Measurements from ENCODE around the gene KRT3.

The KRT3 gene

GRCh38 chr12:52742196-52742580 lies 53.7 kb downstream of the KRT3 start:
- ChIA-PET POLR2A (no interaction called here), CTCF (interaction anchor here (0.7 kb wide), 1 partner anchor 520 kb away, joined by 3 read pairs; no protein-coding TSS in a partner anchor)
- H3K4me1 ChIP-seq (ENCODE audit: control insufficient read depth, insufficient read depth, low read length): 0 out of 2 replicates have a peak, but pooled peaks cover 4% of the 10 kb centered on the region

DNA sequence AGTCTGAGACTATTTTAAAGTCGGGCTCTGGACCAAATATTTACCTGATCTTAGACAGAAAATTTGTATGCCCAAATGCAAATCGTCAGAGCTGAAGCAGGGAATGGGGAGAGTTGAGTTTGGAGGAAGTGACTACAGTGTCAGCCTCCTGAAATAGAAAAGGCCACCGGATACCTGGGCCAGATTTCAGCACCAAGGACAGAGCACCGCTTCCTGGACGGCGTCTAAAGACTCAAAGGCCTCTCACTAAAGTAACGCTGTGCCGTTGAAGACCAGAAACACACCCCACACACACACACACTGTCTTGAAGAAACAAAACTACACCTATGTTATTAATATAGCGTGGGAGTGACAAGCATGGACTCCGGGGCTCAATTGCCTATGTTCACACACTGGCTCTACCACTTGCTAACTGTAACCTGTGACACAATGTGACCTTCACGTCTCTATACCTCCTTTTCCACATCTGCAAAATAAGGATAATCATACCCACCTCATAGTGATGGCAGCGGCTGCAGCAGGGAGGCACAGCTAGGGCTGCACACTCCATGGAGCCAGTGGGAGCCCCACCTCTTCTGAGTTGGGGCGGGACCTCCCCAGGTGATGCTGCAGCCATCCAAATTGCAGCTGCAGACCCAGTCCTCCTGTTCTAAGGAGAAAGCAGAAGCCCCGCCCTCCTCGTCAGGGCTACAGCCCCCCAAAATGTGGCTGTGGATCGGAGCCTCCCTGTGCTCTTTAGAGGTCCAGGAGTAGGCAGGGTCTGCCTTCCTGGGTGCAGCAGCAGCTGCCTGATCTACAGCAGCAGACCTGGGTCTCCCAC lies 54.3 kb downstream of the KRT3 start:
- CTCF ChIA-PET: interaction anchor here (0.7 kb wide), 2 partner anchors 12 to 520 kb away, joined by 3 to 5 read pairs; no protein-coding TSS in a partner anchor

More at GRCh38 chr12:52742196-52742580, 53.7 kb downstream of the KRT3 start:
- no peak overlapping the region for H3K4me3 ChIP-seq (ENCODE audit: low read depth, low read length)
- TF ChIP-seq PRDM6 (tag by site-specific recombination; IDR thresholded peaks at IDR 0.05) (no peak), ZNF843 (tag by site-specific recombination; IDR thresholded peaks at IDR 0.05) (no peak)
- TF ChIP-seq, protein P1, sequence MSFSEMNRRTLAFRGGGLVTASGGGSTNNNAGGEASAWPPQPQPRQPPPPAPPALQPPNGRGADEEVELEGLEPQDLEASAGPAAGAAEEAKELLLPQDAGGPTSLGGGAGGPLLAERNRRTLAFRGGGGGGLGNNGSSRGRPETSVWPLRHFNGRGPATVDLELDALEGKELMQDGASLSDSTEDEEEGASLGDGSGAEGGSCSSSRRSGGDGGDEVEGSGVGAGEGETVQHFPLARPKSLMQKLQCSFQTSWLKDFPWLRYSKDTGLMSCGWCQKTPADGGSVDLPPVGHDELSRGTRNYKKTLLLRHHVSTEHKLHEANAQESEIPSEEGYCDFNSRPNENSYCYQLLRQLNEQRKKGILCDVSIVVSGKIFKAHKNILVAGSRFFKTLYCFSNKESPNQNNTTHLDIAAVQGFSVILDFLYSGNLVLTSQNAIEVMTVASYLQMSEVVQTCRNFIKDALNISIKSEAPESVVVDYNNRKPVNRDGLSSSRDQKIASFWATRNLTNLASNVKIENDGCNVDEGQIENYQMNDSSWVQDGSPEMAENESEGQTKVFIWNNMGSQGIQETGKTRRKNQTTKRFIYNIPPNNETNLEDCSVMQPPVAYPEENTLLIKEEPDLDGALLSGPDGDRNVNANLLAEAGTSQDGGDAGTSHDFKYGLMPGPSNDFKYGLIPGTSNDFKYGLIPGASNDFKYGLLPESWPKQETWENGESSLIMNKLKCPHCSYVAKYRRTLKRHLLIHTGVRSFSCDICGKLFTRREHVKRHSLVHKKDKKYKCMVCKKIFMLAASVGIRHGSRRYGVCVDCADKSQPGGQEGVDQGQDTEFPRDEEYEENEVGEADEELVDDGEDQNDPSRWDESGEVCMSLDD (tag by site-specific recombination; IDR thresholded peaks at IDR 0.05): no peak
- no peaks in the 10 kb centered on the region for H3K9me3 ChIP-seq (ENCODE audit: control insufficient read depth, insufficient read depth, low read depth, low read length)
- H3K27ac ChIP-seq (ENCODE audit: extremely low read depth, low read depth, low read length): no peak overlapping the region
- no peaks in the 10 kb centered on the region for H3K36me3 ChIP-seq (ENCODE audit: control insufficient read depth in 2 of 2, insufficient read depth in 1 of 2, low read length in 2 of 2)

GRCh38 chr12:52740584-52740983 lies 55.3 kb downstream of the KRT3 start:
- ChIA-PET POLR2A (no interaction called here), CTCF (interaction anchor here (0.6 kb wide), 1 partner anchor 239 kb away, joined by 4 read pairs; no protein-coding TSS in a partner anchor)
- Histone ChIP-seq H3K4me3 (ENCODE audit: low read depth, low read length) (no peak overlapping the region), H3K4me1 (ENCODE audit: control insufficient read depth, insufficient read depth, low read length) (0 out of 2 replicates have a peak, but pooled peaks cover 4% of the 10 kb centered on the region), H3K9me3 (ENCODE audit: control insufficient read depth, insufficient read depth, low read depth, low read length) (no peaks in the 10 kb centered on the region), H3K27ac (ENCODE audit: extremely low read depth, low read depth, low read length) (no peak overlapping the region), H3K36me3 (ENCODE audit: control insufficient read depth in 2 of 2, insufficient read depth in 1 of 2, low read length in 2 of 2) (no peaks in the 10 kb centered on the region)
- TF ChIP-seq ZNF670 (tag by site-specific recombination; IDR thresholded peaks at IDR 0.05; ENCODE audit: low read depth) (no peak), ZNF791 (tag by site-specific recombination; IDR thresholded peaks at IDR 0.05) (no peak), MZF1 (tag by site-specific recombination; IDR thresholded peaks at IDR 0.05; ENCODE audit: borderline replicate concordance) (no peak), GLIS2 (tag by site-specific recombination; IDR thresholded peaks at IDR 0.05) (no peak), ZNF580 (tag by site-specific recombination; IDR thresholded peaks at IDR 0.05) (no peak), ZNF571 (tag by site-specific recombination; IDR thresholded peaks at IDR 0.05) (no peak)

More for the DNA sequence above, 54.3 kb downstream of the KRT3 start:
- Histone ChIP-seq H3K4me3 (ENCODE audit: low read depth, low read length) (no peak overlapping the region), H3K27ac (ENCODE audit: extremely low read depth, low read depth, low read length) (no peak overlapping the region), H3K4me1 (ENCODE audit: control insufficient read depth, insufficient read depth, low read length) (0 out of 2 replicates have a peak, but pooled peaks cover 4% of the 10 kb centered on the region), H3K9me3 (ENCODE audit: control insufficient read depth, insufficient read depth, low read depth, low read length) (no peaks in the 10 kb centered on the region), H3K36me3 (ENCODE audit: control insufficient read depth in 2 of 2, insufficient read depth in 1 of 2, low read length in 2 of 2) (no peaks in the 10 kb centered on the region)
- POLR2A ChIA-PET: no interaction called here
- no peak for TF ChIP-seq ZNF626 (tag by site-specific recombination; IDR thresholded peaks at IDR 0.05)
- no peak for TF ChIP-seq SP3 (tag by site-specific recombination; IDR thresholded peaks at IDR 0.05)
- peak; percentile 99 for TF ChIP-seq REST (tag by site-specific recombination; IDR thresholded peaks at IDR 0.05)
- no peak for TF ChIP-seq ZNF561 (tag by site-specific recombination; IDR thresholded peaks at IDR 0.05; ENCODE audit: borderline replicate concordance)
- TF ChIP-seq HOXA7 (CRISPR knock-in tag; IDR thresholded peaks at IDR 0.05; ENCODE audit: borderline replicate concordance): no peak
